NT2/D1 (cell line): ENCODE results near the gene SPA17.

ENCODE experiments used
- SUZ12 ChIP-seq: IDR thresholded peaks from 2 replicates; pipeline ENCODE4 v1.6.1; 2011; ENCODE audit not compliant: insufficient read length, insufficient read depth; ENCODE audit errors: extremely low read depth
- YY1 ChIP-seq: IDR thresholded peaks from 2 replicates; pipeline ENCODE4 v1.6.1; 2011; ENCODE audit not compliant: insufficient read length, insufficient read depth
- ZNF274 ChIP-seq: IDR thresholded peaks from 2 replicates; pipeline ENCODE4 v1.6.1; 2011; ENCODE audit warnings: mild to moderate bottlenecking, low read depth, low read length

GRCh38 chr11:124670732-124671131, 3.0 kb upstream of the SPA17 start:
- TF ChIP-seq ZNF274, result no peak
- TF ChIP-seq SUZ12, result no peak
- no peak for TF ChIP-seq YY1
